ENCODE data around the gene SET.

DNA sequence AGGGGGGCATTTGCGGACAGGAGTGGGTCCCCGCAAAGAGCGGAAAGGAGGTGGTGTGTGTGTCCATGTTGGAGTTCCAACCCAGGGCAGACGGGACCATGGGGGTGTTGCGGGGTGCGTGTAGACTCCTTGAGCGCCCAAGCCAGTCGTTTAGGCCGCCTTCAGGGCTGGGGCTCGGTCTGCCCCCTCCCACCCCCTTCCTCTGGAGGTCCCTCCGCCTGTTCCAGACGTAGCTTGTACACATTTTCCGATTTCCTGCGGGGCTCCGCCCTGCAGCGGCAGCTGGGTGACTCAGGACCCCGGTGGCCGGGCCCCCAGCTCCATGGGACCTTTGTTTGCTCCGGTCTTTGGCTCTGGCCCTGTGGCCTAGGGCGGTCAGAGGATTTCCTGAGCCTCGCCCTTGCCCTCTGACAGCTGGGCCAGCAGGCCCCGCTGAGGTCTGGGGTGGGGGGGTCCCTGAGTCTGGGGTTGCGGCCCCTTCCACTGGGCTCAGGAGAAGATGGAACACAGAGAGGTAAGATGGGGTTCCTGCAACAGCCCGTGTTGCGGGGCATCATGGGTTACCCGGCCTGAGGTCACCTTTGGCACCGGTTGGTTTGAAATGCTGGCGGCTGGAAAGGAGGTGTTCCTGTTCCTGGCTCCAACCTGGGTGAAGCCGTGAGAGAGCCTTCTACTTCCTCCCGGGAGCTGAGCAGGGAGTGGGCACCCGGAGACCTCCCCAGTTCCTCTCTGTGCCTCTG lies 14.8 kb downstream of the SET start:
- TF ChIP-seq, protein P1, sequence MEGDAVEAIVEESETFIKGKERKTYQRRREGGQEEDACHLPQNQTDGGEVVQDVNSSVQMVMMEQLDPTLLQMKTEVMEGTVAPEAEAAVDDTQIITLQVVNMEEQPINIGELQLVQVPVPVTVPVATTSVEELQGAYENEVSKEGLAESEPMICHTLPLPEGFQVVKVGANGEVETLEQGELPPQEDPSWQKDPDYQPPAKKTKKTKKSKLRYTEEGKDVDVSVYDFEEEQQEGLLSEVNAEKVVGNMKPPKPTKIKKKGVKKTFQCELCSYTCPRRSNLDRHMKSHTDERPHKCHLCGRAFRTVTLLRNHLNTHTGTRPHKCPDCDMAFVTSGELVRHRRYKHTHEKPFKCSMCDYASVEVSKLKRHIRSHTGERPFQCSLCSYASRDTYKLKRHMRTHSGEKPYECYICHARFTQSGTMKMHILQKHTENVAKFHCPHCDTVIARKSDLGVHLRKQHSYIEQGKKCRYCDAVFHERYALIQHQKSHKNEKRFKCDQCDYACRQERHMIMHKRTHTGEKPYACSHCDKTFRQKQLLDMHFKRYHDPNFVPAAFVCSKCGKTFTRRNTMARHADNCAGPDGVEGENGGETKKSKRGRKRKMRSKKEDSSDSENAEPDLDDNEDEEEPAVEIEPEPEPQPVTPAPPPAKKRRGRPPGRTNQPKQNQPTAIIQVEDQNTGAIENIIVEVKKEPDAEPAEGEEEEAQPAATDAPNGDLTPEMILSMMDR (IDR thresholded peaks at IDR 0.05) = no peak
- TF ChIP-seq EZH2 (IDR thresholded peaks at IDR 0.05; ENCODE audit: borderline replicate concordance, insufficient read depth, low read depth, low read length, poor library complexity, severe bottlenecking) = no peak

Data from B cell (primary cell).